ENCODE results near the gene HIP1. TPM values are rescaled to one million over a fixed set of nuclear protein-coding genes. Genes with fewer than 3 reads are reported as not detected.
"Not testable (repeated sequence)": the region's sequence is repeated elsewhere in the genome, so short reads cannot be mapped to it uniquely, and the experiment has no call there.

The HIP1 gene
- total RNA-seq, 1 donor from 2014 or later: 11.8 TPM

DNA sequence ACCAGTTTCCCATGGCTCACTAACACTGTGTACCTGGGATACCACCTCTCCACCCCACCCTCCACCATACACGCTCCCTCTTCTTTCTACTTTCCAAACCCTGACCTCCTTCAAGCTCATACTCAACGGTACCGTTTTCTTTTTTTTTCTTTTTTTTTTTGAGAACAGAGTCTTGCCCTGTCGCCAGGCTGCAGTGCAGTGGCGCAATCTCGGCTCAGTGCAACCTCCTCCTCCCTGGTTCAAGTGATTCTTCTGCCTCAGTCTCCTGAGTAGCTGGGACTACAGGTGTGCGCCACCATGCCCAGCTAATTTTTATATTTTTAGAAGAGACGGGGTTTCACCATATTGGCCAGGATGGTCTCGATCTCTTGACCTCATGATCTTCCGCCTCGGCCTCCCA, 129.3 kb downstream of the HIP1 start:
- not testable (repeated sequence) for DNase-seq

DNA sequence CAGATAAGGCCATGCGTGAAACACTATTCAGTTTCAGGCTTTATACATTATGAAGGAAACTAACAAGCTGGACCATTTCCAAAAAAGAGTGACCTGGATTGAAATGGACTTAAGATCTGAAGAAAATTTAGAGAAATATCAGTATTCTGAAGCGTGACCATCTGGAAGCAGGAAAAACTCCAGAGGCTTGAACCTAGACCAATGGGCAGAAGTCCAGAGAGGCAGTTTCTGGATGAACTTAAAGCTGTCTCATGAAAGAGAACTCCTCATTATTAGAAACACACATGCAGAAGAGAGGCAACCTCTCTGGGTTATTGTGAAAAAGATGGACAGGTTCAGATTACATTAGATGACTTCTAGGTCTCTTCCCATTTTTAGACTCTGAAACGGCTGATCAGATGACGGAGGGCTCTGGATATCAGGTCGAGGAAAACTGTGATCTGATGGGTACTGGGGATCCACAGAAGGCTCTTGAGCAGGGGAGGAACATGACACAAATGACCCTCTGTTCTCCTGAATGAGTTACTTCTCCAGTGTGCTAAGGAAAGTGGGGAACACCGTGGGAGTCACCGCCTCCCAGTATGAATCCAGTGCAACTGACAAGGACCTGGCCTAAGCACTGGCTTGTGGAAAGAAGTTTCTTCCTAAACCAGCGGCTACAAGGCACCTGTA, 130.2 kb downstream of the HIP1 start:
- DNase-seq: peak; percentile 7

DNA sequence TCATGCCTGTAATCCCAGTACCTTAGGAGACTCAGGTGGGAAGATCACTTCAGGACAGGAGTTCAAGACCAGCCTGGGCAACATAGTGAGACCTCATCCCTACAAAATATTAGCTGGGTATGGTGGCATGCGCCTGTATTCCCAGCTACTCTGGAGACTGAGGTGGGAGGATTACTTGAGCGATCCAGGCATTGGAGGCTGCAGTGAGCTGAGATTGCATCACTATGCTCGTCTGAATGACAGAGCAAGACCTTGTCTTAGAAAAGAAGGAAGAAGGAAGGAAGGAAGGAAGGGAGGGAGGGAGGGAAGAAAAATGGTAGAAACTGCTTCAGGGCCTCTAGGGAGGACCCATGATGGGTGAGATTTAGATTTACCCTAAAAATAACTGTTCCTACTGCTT, 134.3 kb downstream of the HIP1 start:
- no peak for DNase-seq

DNA sequence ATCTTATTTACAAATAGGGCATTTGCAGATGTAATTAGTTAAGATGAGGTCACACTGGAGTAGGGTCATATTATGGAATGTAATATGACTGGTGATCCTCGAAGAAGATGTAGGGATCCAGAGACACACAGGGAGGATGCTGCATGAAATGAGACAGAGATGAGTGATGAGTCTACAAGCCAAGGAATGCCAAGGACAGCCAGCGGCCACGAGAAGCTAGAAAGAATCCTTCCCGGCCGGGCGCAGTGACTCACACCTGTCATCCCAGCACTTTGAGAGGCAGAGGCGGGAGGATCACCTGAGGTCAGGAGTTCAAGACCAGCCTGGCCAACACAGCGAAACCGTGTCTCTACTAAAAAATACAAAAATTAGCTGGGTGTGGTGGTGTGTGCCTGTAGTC, 135.9 kb downstream of the HIP1 start:
- not testable (repeated sequence) for DNase-seq

DNA sequence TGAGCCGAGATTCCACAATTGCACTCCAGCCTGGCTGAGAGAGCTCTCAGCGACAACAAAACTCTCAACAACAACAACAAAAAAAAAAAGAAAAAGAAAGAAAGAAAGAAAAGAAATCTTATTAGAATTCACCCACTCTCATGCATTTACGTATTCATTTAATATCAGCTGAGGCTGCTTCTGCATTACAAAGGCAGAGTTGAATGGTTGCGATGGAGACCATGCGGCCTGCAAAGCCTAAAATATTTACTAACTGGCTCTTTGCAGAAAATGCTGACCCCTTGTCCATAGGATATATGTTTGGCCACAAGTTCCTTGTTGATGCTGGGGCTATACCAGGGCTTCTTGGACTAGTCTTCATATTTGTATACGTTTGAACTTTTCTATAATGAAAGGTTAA, 137.2 kb downstream of the HIP1 start:
- DNase-seq: no peak

DNA sequence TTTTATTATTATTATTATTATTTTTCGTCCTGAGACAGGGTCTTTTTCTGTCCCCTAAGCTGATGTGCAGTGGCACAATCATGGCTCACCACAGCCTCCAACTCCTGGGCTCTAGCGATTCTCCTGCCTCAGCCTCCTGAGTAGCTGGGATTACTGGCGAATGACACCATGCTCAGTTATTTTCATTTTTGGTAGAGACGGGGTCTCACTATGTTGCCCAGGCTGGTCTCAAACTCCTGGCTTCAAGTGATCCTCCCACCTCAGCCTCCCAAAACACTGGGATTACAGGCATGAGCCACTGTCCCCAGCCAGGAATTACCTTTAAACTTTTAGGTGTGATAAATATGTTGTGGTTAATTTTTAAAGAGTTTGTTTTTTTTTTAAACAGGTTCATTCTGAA, 138.0 kb downstream of the HIP1 start:
- not testable (repeated sequence) for DNase-seq

DNA sequence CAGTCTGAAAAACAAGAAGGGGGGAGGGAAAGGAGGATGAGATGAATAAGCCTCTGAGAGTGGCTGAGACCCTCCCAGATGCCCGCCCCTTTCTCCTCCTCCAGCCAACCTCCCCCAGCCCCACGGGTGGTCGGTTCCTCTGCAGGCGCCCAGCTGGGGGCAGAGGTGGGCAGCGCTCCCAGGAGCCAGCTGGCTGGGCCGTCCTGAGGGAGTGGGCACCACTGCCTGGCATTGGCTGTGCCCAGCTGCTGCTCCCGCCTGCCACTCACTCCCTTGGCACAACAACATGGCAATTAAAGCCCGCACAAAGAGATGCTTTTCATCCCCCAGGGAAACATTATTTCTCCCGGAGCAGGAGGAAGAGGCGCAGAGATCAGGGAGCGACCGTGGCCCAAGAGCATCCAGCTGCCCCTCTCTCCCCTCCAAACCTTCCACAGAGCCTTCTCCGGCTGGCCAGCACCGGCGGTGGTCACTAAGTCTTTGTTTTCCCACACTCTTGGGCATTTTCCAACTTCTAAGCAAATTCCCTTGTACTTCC, 139.4 kb downstream of the HIP1 start:
- peak; percentile 59 for DNase-seq

DNA sequence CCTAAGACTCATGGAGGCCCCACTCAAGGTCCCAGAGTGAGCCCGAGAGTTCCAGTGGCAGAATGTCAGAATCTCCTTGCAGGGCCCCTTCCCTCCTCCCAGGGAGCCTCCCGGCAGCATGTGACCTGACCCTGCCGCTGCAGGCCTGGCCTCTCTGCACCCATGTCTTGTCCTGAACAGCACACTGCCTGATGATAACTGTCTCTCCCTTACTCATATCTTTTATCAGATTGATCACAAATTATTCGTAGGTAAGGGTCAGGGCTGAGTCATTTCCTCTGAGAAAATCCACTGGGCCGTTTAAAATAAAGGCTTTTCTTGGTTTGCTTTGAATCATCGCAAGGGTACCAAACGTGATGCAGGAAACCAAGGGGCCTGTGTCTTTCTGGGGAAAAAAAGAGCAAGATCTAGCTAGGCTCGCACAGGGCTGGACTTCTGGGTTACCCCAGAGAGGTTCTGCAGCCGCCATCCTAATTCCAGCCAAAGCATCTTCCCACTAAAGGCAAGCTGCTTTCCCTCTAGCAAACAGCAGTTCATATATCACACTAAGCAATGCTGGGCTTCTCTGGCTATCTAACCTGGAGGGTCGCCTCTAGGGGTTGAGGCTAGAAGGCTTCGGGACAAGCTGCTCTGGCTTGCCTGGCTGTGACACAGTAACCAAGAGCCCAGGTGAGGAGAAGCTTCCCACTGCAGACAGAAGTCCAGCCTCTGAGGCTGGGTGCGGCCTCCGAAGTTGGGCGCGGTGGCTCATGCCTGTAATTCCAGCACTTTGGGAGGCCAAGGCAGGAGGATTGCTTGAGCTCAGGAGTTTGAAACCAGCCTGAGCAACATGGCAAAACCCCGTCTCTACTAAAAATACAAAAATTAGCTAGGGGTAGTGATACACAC, 141.8 kb downstream of the HIP1 start:
- no peak for DNase-seq

DNA sequence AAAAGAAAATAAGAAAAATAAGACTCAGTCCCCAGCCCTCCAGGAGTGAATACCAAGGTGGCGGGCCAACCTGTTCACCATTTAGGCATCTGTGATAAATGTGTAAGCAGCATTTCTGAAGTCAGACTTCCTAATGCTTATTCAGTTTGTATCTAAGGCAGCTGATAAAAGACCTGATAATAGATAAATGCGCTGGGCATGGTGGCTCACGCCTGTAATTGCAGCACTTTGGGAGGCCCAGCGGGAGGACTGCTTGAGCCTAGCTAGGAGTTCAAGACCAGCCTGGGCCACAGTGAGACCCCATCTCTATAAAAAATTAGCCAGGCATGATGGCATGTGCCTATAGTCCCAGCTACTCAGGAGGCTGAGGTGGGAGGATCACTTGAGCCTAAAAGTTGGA, 143.0 kb downstream of the HIP1 start:
- DNase-seq: no peak

DNA sequence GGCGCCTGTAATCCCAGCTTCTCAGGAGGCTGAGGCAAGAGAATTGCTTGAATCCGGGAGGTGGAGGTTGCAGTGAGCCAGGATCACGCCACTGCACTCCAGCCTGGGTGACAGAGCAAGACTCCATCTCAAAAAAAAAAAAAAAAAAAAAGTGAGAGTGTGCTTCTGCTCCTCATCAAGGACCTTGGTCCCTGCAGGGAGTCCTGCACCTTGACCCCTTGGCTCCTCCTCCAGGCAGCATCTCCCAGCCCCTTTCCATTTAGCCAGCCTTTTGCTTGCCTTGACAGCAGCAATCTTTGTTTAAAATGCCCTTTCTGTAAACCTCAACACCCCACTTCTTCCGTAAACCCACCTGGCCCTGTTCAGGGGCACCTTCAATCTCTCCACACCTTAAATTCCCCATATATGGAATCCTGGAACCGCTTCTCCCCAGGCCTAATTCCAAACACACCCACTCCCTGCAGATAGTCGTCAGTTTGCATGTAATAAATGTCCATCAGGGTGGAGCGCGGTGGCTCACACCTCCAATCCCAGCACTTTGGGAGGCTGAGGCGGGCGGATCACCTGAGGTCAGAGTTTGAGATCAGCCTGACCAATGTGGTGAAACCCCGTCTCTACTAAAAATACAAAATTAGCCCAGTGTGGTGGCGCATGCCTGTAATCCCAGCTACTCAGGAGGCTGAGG, 145.1 kb downstream of the HIP1 start:
- DNase-seq: not testable (repeated sequence)

DNA sequence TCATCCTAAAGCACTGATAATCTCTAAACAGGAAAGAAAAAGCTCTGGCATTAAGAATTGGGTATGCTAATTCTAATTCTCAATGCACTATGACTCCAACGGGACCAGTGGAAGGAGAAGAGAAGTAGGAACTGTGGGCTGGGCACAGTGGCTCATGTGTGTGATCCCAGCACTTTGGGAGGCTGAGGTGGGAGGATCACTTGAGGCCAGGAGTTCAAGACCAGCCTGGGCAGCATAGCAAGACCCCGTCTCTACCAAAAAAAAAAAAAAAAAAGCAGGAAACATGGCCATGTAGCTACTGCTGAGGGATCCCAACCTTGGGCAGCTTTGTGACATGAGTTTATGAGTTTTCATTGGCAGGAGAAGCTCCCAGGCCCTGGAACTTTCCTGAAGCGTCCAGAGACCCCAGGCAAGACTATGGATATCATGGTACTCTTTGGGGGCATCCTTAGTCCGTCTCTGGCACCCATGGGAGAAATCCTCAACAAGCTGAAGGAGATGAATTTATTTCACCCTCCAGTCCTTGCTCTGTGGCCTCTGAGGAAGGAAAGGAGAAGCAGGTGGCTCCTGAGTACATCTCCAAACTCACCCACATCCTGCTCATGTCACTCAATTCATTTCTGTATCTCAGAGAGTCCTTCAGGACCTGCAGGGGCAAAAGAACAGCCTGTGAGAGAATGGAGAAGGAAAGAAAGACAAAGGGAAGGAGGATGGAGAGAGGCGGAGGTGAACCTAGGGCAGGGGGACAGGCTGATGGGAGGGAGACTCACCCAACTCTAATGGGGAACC, 147.1 kb downstream of the HIP1 start:
- DNase-seq: no peak

DNA sequence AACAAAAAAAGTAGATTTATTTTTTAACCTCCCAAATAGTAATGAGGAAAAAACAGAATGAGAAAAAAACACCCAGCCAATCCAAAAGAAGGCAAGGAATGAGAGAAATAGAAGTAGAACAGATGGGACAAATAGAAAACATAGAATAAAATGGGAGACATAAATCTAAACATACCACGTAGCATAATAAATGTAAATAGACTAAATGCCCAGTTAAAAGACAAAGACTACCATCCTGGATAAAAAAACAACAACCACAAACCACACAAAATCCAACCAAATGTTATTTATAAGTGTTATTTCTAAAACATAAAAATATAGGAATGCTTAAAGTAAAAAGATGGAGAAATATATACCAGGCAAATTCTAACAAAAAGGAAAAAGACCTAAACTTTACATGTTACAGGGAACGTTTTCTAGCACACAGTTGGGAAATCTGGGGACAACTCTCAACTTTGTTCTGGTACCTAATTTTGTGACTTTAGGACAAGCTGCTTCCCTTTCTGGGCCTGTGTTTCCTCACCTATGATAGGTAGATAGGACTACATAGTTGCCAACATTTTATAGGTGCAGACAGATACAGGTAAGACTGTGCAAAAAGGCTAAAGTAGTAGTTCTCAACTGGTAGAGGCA, 148.3 kb downstream of the HIP1 start:
- DNase-seq: no peak

DNA sequence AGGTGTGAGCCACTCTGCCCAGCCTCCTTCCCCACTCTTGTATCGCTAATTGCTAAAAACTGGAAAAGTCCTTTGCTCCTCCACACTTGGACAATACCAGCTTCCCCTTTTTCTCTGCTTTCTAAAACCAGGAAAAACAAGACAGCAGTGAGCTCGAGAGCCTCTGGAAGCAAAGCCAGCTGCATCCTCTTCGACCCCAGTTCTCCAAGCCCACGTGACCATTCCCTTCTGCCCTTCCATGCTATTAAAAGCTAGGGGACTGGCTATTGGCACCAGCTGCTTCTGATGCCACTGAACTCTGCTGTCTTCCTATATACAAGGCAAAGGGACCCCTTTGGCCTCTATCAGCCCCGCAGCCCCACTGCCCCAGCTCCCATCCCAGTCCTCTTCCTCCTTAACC, 154.4 kb downstream of the HIP1 start:
- no peak for DNase-seq

DNA sequence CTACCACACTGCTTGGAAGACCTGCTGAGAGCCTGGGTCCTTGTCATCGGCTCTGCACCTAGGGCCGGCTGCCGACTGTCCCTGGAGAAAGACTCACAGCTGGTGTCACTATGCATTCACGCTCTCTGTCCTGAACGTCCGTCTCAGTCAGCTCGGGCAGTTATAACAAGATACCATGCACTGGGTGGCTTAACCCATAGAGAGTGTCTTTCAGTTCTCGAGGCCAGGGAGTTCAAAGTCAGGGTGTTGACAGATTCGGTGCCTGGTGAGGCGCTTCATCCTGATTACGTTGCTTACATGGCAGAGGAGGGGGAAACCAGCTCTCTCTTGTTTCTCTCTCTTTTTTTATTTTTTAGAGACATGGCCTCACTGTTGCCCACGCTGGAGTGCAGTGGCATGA, 155.5 kb downstream of the HIP1 start:
- DNase-seq: no peak

DNA sequence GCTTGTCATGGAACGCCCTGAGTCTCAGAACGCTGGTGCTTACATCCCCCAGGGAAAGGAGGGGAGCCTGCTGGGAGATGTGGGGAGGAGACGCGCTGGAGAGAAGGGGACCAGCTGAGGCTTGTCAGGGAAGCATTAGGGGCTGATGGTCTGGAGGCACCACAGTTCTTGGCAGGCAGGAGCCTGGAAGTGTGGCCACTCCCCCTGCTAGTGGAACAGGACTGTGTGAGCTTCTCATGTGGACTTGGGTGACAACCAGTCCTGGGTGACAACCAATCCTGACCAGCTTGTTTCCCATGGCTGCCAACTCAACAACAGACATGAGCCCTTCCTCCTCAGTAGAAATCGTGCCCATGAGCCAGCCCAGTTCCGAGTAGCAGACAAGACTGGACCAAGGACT, 158.8 kb downstream of the HIP1 start:
- no peak for DNase-seq

DNA sequence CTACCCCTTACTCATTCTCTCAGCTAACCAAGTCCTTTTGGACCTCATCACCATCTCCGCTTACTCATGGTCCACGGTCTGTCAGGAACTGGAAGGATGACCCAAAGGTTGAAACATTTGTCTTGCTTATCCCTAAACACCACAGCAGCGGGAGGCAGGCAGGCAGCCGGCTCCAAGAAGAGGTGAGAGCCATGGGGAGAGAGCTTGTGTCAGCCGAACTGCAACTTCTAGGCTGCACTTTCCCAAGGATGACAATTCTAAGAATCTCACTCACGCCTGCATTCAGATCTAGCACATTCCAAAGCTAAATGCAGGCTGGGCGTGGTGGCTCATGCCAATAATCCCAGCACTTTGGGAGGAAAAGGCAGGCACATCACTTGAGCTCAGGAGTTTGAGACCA, 160.7 kb downstream of the HIP1 start:
- DNase-seq: no peak

DNA sequence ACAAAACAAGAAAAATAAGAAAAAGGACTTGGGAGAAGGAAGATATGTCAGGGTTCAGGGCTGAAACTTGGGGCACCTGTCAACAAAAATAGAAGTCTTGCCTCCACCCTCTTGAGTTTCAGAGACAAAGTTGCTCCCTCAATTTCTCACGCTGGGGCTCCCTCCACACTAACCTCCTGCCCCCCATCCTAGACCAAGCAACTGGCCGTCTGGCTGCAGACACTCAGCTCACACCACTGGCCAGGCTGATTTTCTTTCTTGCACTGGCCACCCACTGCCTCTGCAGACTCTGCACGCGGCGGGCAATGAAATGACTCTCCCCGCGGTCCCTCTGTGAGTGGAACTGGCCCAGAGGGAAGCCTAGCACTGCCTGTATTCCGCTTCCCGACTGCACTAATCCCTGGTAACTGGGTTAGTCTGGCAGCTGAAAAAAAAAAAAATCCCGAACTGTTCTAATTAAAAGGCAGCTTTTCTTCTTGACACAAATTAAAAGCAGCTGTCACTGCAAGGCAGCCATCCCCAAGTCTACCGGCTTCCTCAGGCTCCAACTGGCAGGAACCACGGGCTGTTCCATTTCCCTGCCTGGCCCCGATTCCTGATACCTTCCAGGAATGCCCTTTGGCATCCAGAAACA, 163.1 kb downstream of the HIP1 start:
- DNase-seq: peak; percentile 66

DNA sequence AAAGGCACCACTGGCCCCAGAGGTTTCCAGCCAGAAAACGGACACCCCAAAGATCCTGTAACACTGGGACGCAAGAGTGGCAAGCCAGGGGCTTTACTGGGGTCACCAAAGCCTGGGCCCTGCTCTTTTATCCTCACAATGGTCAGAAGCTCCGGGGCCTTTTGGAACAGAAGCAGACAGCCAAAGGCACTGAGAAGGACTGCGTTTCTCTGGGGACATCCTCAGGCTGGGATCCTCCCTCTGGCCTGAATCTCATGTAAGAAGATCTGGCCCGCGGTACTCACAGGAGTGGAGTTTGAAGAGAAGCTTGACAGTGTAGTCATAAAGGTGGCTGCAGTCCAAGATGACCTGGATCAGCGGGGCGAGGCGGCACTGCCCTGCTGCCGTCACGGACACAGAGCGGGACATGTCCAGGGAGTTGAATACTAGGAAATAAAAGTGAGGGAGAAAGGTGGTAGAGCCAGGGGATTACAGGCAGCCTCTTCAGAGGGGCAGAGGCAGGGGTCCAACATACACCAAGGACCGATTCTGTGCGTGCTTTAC, 165.2 kb downstream of the HIP1 start:
- DNase-seq: no peak

DNA sequence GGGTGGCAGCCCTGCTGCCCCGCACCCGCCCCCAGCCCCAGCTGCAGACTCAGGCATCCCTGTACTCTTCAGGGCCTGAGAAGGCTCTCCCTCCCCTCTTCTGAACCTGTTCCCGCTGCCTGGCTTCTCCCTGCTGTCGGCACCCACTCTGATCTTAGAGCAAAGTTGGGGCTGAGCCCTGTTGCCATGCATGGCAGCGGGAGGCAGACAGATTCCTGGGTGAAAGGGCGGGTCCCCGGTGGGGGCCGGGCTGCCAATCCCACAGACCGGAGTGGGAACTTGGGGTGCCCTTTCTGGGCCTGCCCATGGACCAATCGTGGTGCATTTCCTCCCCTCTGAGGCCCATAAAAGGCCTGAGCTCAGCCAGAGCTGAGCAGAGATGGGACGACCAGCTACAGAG, 165.9 kb downstream of the HIP1 start:
- no peak for DNase-seq

DNA sequence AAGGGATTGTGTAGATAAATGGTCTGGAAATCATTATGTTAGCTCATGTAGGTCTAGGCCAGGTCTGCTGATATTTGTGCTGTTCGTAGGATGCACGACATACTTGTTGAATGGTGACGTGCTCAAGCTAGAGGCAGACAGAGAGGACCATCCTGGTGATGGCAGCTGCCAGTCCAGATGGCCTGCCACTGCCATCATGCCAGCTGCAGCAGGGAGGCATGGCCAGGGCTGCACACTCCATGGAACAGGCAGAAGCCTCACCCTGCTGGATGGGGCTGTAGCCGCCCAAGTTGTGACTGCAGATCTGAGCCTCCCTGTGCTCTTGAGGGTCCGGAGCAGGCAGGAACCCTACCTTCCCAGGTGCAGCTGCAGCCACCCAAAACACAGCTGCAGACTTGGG, 166.3 kb downstream of the HIP1 start:
- no peak for DNase-seq

DNA sequence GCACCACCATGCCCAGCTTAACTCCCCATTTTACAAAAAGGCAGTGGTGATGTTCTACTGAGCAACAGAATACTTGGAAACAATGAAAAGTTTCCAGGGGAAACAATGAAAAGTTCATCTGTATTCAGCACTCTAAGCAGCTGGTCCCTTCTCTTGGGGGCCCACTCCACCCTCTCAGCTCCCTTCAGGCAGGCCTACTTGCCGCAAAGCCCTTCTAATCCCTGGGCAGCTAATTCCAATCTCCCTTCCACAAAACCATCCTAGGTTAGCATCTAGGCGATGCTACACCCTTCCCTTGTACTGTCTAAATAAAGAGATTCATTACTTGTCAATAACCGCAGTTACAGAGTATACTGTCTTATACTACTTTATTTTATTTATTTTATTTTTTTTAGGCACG, 167.5 kb downstream of the HIP1 start:
- DNase-seq: no peak

Data from skin of body (tissue), 2 donors.